Brain pericyte (primary cell): Measurements from ENCODE around the gene TPBGL.

Experiments
- DNase-seq: peaks from one replicate; pipeline ENCODE4 v3.0.0-alpha.2; 2012; ENCODE audit warnings: low read depth, low spot score

The TPBGL gene

DNA sequence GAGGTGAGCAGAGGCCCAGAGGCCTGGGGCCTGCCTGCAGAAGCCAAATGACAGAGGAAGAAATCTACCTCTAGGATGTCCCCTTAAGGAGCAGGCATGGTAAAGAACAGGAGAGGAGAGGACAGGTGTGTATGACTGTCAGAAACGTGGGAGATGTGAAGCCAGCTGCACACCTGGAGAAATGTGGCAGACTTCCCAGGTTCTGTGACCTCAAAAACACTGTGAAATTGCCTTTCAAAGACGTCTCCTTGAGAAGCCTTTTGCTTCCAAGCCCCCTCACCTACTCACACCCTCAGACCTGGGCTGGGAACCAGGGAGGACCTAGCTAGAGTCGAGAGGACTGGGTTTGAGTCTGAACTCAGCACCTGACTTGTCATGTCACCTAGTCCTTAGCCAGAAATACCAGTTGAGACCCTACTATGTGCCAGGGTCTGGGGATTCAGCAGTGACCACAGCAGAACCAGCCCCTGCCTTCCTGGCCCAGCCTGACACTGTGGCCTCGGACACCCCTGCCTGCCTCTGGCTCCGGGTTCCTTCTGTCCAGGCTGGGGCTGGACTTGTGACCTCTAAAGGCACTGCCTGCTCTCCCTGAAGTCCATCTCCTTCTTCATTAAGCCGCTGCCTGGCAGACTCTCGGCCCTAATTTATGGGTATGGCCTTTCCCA, 5.6 kb downstream of the TPBGL start:
- no peak for DNase-seq

GRCh38 chr11:75246671-75247350, 6.2 kb downstream of the TPBGL start:
- no peak for DNase-seq

GRCh38 chr11:75248924-75249256, 8.3 kb downstream of the TPBGL start:
- no peak for DNase-seq

GRCh38 chr11:75249704-75250103, 9.1 kb downstream of the TPBGL start:
- DNase-seq: no peak

DNA sequence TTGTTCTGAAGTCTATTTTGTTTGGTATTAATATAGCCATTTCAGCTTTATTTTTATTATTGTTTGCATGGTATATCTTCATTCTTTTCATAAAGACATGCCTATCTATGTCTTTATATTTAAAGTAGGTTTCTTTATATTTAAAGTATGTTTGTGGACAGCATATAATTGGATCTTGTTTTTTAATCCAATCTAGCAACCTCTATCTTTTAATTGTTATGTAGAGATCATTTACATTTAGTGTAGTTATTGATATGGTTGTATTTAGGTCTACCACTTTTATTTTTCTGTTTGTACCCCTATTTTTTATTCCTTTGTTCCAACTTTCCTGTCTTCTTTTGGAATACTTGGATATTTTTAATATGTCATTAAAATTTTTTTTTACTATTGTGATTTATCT, 13.8 kb downstream of the TPBGL start:
- no peak for DNase-seq

GRCh38 chr11:75260396-75261170, 20.0 kb downstream of the TPBGL start:
- no peak for DNase-seq

DNA sequence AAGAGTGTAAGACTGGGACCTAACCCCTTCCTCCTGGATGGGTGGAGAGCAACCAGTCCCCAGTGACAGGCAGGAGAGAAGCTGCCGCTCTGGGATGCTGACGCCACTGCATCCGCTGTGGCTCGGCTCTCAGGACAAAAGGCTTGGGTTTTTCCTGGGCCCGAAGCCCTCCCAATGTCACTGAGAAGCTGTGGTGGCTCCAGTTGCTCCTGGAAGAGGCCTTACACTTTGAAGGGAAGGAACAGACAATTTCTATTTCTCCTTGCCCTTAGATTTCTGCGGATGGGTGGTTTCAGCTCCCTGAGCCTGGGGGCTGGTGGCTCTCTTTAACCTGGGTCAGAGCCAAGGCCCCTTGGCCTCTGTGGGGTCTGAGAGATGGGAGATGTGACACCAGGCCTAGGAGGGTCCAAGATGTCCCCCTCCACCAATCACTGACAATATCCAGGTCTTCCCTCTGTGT, 21.4 kb downstream of the TPBGL start:
- no peak for DNase-seq

- DNase-seq: no peak
Observed at GRCh38 chr11:75262436-75262835, 21.9 kb downstream of the TPBGL start.

- DNase-seq: no peak
Observed at GRCh38 chr11:75262961-75263852, 22.6 kb downstream of the TPBGL start.

GRCh38 chr11:75263944-75264349, 23.4 kb downstream of the TPBGL start:
- DNase-seq: no peak

DNA sequence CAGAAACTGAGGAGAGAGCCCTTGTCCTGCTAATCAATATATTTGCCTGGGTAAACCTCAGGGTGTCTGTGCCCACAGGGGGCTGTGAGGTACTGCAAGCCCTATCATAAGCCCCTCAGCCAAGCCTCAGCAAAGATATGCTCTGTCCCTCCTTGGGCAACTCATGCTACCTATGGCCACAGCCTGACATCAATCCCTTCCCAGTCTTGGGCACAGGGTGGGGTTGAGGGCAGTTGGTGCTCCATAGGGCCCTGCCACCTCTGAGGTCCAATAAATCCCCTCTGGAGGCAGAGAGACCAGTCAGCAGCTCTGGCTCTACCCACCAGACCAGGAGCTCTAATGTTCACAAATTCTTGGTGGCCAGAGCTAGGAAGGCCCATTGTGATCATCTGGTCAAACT, 23.8 kb downstream of the TPBGL start:
- DNase-seq: no peak

- DNase-seq: no peak
Observed at GRCh38 chr11:75264971-75265370, 24.4 kb downstream of the TPBGL start.

DNA sequence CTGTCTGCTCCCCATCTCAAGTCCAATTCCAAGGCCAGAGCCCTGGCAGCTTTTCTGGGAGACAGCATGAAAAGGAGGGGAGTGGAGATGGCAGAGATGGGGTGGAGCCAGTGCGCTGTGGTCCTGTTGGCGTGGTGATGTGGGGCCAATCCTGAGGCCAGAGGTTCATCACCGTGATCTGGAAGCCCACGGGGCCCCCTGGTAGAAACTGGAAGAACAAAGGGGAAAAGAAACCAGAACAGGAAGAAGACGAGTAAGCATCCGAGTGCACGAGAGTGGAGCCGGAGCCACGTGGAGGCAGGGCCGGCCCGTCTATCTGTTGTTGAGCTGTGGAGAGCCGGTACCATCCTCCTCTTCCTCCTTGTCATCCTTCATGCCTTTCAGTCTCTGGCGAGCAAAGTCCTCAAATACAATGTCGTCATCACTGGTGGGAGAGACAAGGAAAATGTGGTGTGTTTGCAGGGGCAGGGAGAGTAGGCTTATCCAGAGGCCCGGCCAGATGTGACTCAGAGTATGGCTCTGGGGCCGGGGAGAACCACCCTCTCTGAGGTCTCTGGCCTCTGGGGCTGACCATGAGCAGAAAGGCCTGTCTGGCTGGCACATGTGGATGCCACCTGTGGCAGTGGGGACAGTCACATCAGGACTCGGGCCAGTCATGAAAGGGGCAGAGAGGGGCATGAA, 25.4 kb downstream of the TPBGL start:
- DNase-seq: no peak

DNA sequence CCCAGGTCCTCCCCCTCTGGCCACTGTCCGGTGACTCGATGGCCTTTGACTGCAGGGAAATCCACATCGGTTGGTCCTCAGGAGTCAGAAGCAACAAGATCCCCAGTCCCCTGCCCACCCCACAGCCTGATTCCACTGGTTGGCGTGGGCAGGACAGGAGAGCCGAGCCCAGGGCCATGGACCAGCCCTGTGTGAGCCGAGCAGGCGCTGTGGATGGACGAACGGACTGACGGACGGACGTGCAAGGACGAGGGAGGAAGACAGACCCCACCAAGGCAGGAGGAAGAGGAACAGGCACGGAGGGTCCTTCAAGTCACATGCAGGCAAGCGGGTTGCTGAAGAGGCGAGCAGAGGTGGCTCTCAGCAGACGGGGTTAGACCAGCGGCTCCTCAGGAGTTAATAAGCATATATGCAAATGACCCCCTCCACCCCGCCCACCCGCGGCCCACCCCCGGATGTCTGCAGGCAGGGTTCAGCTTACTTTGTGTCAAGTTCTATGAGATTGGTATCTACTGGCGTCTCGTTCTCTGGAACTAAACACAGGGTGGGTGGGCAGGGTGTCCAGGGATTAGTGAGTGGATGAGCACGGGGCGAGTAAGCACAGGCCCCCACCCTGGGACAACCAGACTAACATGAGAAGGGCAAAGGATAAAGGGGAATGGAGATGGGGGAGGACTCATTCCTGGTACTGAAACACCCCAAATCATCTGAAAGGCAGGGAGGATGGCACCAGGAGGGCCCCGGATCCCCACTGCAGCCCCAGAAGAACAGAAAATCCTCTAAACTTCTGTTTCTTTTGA, 26.8 kb downstream of the TPBGL start:
- DNase-seq: no peak

DNA sequence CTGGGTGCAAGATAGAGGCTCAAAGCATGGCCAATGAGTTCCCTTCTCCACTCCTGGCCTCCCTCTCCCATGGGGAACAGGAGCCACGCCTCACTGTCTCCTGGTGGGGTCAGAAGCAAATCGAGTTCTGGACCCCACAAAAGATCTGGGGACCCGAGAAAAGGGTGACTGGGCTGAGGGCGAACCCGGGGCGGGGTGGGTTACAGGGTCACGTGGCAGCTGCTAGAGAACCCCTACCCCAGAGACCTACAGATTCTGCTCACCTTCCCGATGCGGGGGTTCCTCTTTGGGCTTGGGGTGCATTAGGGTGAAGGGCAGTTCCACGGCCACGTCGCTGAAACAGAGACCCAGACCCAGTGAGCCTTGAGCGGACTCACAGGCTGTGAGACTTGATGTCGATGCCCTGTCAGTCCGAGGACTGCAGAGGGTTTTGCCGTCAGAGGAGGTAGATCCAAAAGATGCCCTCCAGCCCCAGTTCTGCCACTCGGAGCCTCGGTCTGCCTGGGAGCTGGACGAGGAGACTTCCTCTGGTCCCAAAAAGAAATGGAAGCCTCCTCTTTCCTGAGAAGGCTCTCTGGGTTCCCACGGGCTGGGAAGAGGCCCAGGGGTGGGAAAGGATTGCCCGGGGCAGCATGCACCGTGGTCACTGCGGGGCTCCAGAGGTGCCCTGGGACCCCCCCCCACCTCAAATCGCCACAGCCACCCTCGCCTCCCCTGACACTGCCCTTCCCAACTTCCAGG, 28.2 kb downstream of the TPBGL start:
- DNase-seq: no peak

- no peak for DNase-seq
Observed at GRCh38 chr11:75269367-75269660, 28.7 kb downstream of the TPBGL start.

- DNase-seq: no peak
Observed at GRCh38 chr11:75269896-75270295, 29.3 kb downstream of the TPBGL start.

GRCh38 chr11:75270896-75271418, 30.4 kb downstream of the TPBGL start:
- DNase-seq: no peak

GRCh38 chr11:75271730-75272129, 31.2 kb downstream of the TPBGL start:
- no peak for DNase-seq

DNA sequence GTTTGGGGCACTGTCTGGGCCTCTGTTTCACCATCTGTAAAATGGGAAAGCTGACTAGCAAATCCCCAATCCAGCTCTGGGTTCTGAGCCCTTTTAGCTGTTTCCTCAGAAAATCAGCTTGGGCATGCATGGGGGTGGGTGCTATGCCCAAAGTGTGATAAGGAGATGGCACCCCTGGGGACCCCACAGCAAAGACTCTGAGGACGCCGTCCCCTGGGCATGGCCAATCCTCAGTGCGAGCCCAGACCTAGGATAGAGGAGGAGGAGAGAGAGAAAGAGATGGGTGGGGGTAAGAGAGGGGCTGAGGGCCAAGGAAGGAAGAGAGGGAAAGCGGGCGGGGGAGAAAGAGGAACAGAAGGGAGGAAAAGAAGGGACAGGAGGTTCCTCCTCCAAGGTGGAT, 31.8 kb downstream of the TPBGL start:
- DNase-seq: no peak
